ENCODE results near the gene LNX2.

- TF ChIP-seq CTCF (IDR thresholded peaks at IDR 0.05) (no peak), EZH2 (IDR thresholded peaks at IDR 0.05) (no peak)
These were observed 33.7 kb upstream of the LNX2 start for GRCh38 chr13:27654059-27654458.

Data from neural progenitor cell (in vitro differentiated cells).